H1 (cell line): ENCODE results near the gene TP53I11. TPM values are rescaled to one million over a fixed set of nuclear protein-coding genes. Genes with fewer than 3 reads are reported as not detected.
A peak's percentile ranks its signal among the peaks of the same experiment; 100 is the strongest.

Source experiments
- CTCF ChIA-PET: fragments of 300-600 bp; sonication (Branson Sonifier 250); formaldehyde crosslinking; loops from one replicate; lab custom pipeline; 2021; ENCODE audit not compliant: partially characterized antibody; lab: Charles Lee
- POLR2A ChIA-PET: fragments of 300-600 bp; sonication (Branson Sonifier 250); formaldehyde crosslinking; loops from one replicate; lab custom pipeline; 2021; ENCODE audit warnings: inconsistent platforms; ENCODE audit not compliant: partially characterized antibody; lab: Charles Lee
- DNase-seq, 2 experiments: peaks; one replicate each; pipeline versions ENCODE4 v3.0.0 to v3.0.0-alpha.2; 2010 to 2022; ENCODE audit warnings: low spot score in 2 of 2, low read depth in 1 of 2, mixed read lengths in 1 of 2
- FAIRE-seq: peaks from 2 replicates; lab custom pipeline; 2011; peaks lifted over from hg19 to GRCh38; lab: Jason Lieb, UNC
- H2AFZ ChIP-seq: 2 replicates; pipeline ENCODE4 v1.8.1; 2012; ENCODE audit warnings: low read length, inconsistent platforms
- H2AK5ac ChIP-seq: 2 replicates; pipeline ENCODE4 v1.6.1; 2013; ENCODE audit warnings: low read depth, low read length
- H2BK120ac ChIP-seq: replicated peaks from 2 replicates; pipeline ENCODE3; 2013; ENCODE audit warnings: low read depth, low read length, inconsistent platforms
- H2BK12ac ChIP-seq: 2 replicates; pipeline ENCODE4 v1.6.1; 2013; ENCODE audit warnings: low read depth, low read length
- H2BK15ac ChIP-seq: 2 replicates; pipeline ENCODE4 v1.6.1; 2013; ENCODE audit warnings: low read length
- H2BK20ac ChIP-seq: 2 replicates; pipeline ENCODE4 v1.6.1; 2013; ENCODE audit warnings: low read length
- H2BK5ac ChIP-seq: 2 replicates; pipeline ENCODE4 v1.6.1; 2013; ENCODE audit warnings: low read depth, low read length
- H3K14ac ChIP-seq: 2 replicates; pipeline ENCODE4 v1.6.1; 2013; ENCODE audit warnings: inconsistent platforms; ENCODE audit not compliant: insufficient read length
- H3K18ac ChIP-seq: 2 replicates; pipeline ENCODE4 v1.6.1; 2013; ENCODE audit warnings: low read length; ENCODE audit errors: extremely low read depth
- H3K23ac ChIP-seq: 2 replicates; pipeline ENCODE4 v1.6.1; 2013; ENCODE audit warnings: inconsistent platforms; ENCODE audit not compliant: insufficient read length
- H3K23me2 ChIP-seq: 2 replicates; pipeline ENCODE4 v1.6.1; 2013; ENCODE audit warnings: low read depth, low read length
- H3K27ac ChIP-seq: 2 replicates; pipeline ENCODE4 v1.6.1; 2011; ENCODE audit warnings: low read depth, low read length, inconsistent platforms
- H3K27me3 ChIP-seq, 4 experiments: replicated peaks in 1 of 4; 1 replicate in 1 of 4; 2 replicates in 3 of 4; pipeline versions ENCODE4 v1.6.1 to v1.8.1; 2011 to 2013; ENCODE audit warnings: low read length in 3 of 4, mild to moderate bottlenecking in 3 of 4, inconsistent platforms in 2 of 4, mixed read lengths in 2 of 4, moderate library complexity in 1 of 4; ENCODE audit not compliant: control insufficient read depth in 3 of 4, insufficient read depth in 3 of 4; ENCODE audit errors: extremely low read depth in 1 of 4
- H3K36me3 ChIP-seq, 4 experiments: 2 replicates each; pipeline versions ENCODE4 v1.6.1 to v1.8.1; 2011 to 2013; ENCODE audit warnings: mild to moderate bottlenecking in 4 of 4, low read length in 3 of 4, moderate library complexity in 2 of 4, control low read depth in 1 of 4, inconsistent platforms in 1 of 4; ENCODE audit not compliant: insufficient read depth in 4 of 4, control insufficient read depth in 2 of 4
- H3K4ac ChIP-seq: replicated peaks from 2 replicates; pipeline ENCODE3; 2013; ENCODE audit warnings: low read length, low read depth, mixed read lengths, inconsistent platforms; ENCODE audit not compliant: insufficient read length
- H3K4me1 ChIP-seq, 4 experiments: replicated peaks in 1 of 4; 1 replicate in 1 of 4; 2 replicates in 3 of 4; pipeline versions ENCODE4 v1.6.1 to v1.8.1; 2011 to 2013; ENCODE audit warnings: low read length in 3 of 4, inconsistent platforms in 2 of 4, mixed read lengths in 1 of 4; ENCODE audit not compliant: insufficient read depth in 4 of 4, control insufficient read depth in 3 of 4
- H3K4me2 ChIP-seq, 2 experiments: 2 replicates each; pipeline versions ENCODE4 v1.6.1 to v1.8.1; 2011 to 2013; ENCODE audit warnings: low read depth in 2 of 2, low read length in 2 of 2, control low read depth in 1 of 2, inconsistent platforms in 1 of 2, mild to moderate bottlenecking in 1 of 2; ENCODE audit not compliant: insufficient read depth in 1 of 2
- H3K4me3 ChIP-seq, 4 experiments: fragments of 200-600, 300-600 bp in 1 of 4; sonication (generic), shearing (Covaris generic), sonication (Bioruptor Twin) in 1 of 4; 2 replicates each; pipeline versions ENCODE4 v1.5.1 to v1.8.1; 2011 to 2016; ENCODE audit warnings: low read length in 4 of 4, low read depth in 3 of 4, control low read depth in 2 of 4, inconsistent platforms in 2 of 4, mild to moderate bottlenecking in 2 of 4, mixed read lengths in 1 of 4, moderate library complexity in 1 of 4; ENCODE audit not compliant: insufficient read depth in 2 of 4; ENCODE audit errors: extremely low read depth in 1 of 4
- H3K56ac ChIP-seq: replicated peaks from 2 replicates; pipeline ENCODE3; 2013; ENCODE audit warnings: low read depth, mild to moderate bottlenecking, mixed read lengths, low read length, inconsistent platforms; ENCODE audit not compliant: insufficient read length
- H3K79me1 ChIP-seq: 2 replicates; pipeline ENCODE4 v1.6.1; 2013; ENCODE audit warnings: low read depth, low read length, control low read depth
- H3K79me2 ChIP-seq, 2 experiments: 2 replicates each; pipeline versions ENCODE4 v1.6.1 to v1.8.1; 2012 to 2013; ENCODE audit warnings: low read length in 2 of 2, mild to moderate bottlenecking in 2 of 2, inconsistent platforms in 1 of 2; ENCODE audit not compliant: insufficient read depth in 2 of 2, control insufficient read depth in 1 of 2
- H3K9ac ChIP-seq, 4 experiments: replicated peaks in 1 of 4; 1 replicate in 1 of 4; 2 replicates in 3 of 4; pipeline versions ENCODE4 v1.6.1 to v1.8.1; 2011 to 2013; ENCODE audit warnings: low read depth in 3 of 4, low read length in 3 of 4, control low read depth in 2 of 4, mild to moderate bottlenecking in 2 of 4, moderate library complexity in 2 of 4, inconsistent platforms in 1 of 4; ENCODE audit errors: extremely low read depth in 1 of 4
- H3K9me3 ChIP-seq, 2 experiments: 2 replicates each; pipeline versions ENCODE4 v1.6.1 to v1.8.1; 2012 to 2013; ENCODE audit warnings: mild to moderate bottlenecking in 2 of 2, moderate library complexity in 2 of 2, control low read depth in 1 of 2, inconsistent platforms in 1 of 2, low read depth in 1 of 2, low read length in 1 of 2, mixed read lengths in 1 of 2; ENCODE audit not compliant: insufficient read depth in 2 of 2
- H4K20me1 ChIP-seq, 2 experiments: replicated peaks in 1 of 2; 2 replicates each; pipeline versions ENCODE3 to v1.8.1; 2011 to 2013; ENCODE audit warnings: inconsistent platforms in 2 of 2, low read length in 2 of 2, mild to moderate bottlenecking in 1 of 2; ENCODE audit not compliant: insufficient read depth in 2 of 2, control insufficient read depth in 1 of 2
- H4K5ac ChIP-seq: 2 replicates; pipeline ENCODE4 v1.6.1; 2013; ENCODE audit warnings: low read length, low read depth, mixed read lengths, inconsistent platforms; ENCODE audit not compliant: insufficient read length
- H4K8ac ChIP-seq: 2 replicates; pipeline ENCODE4 v1.8.0; 2013; ENCODE audit warnings: mild to moderate bottlenecking, moderate library complexity, low read length, inconsistent platforms; ENCODE audit not compliant: insufficient read depth; ENCODE audit errors: extremely low read depth
- H4K91ac ChIP-seq: replicated peaks from 2 replicates; pipeline ENCODE3; 2013; ENCODE audit warnings: low read length, mixed read lengths, inconsistent platforms; ENCODE audit not compliant: insufficient read length
- ASH2L ChIP-seq: fragments of 200-600, 300-600 bp; sonication (generic); IDR thresholded peaks from one replicate; pipeline ENCODE4 v1.7.1; 2017; ENCODE audit warnings: low read length
- ATF2 ChIP-seq: IDR thresholded peaks from 2 replicates; pipeline ENCODE4 v1.6.1; 2012; ENCODE audit warnings: low read length, inconsistent platforms
- CBX5 ChIP-seq: fragments of 300-800, 300-1000 bp; sonication (generic); IDR thresholded peaks from 2 replicates; pipeline ENCODE4 v1.7.1; 2016; ENCODE audit warnings: antibody characterized with exemption, low read length, low read depth
- CREB1 ChIP-seq: IDR thresholded peaks from 2 replicates; pipeline ENCODE4 v1.6.1; 2012; ENCODE audit warnings: inconsistent platforms
- EGR1 ChIP-seq: IDR thresholded peaks from 2 replicates; pipeline ENCODE4 v1.6.1; 2011; ENCODE audit warnings: low read depth, low read length, borderline replicate concordance
- POLR2A ChIP-seq, 2 experiments: IDR thresholded peaks; 1 replicate in 1 of 2; 2 replicates in 1 of 2; pipeline ENCODE4 v1.6.1; 2011; ENCODE audit warnings: low read depth in 2 of 2, low read length in 2 of 2, mild to moderate bottlenecking in 2 of 2; ENCODE audit errors: control extremely low read depth in 1 of 2
- RBBP5 ChIP-seq: IDR thresholded peaks from 2 replicates; pipeline ENCODE4 v1.7.1; 2012; ENCODE audit warnings: low read depth, mild to moderate bottlenecking, inconsistent platforms, low read length, moderate library complexity, borderline replicate concordance
- RFX5 ChIP-seq: IDR thresholded peaks from 2 replicates; pipeline ENCODE4 v1.6.1; 2011; ENCODE audit warnings: low read depth, low read length, improper control_type of control experiment, borderline replicate concordance
- SRF ChIP-seq: IDR thresholded peaks from 2 replicates; pipeline ENCODE4 v1.6.1; 2011; ENCODE audit warnings: mild to moderate bottlenecking, low read depth, low read length, moderate library complexity
- TAF1 ChIP-seq: IDR thresholded peaks from 2 replicates; pipeline ENCODE4 v1.6.1; 2011; ENCODE audit warnings: mild to moderate bottlenecking, low read depth, low read length
- WGBS, 2 experiments: shearing (Covaris generic) in 1 of 2; methylation state at CpG; one replicate each; pipeline versions ENCODE4 v1.1.6 to v1.1.7; 2013 to 2015; ENCODE audit warnings: low lambda C conversion rate in 2 of 2, mixed read lengths in 2 of 2, inconsistent platforms in 1 of 2, low coverage in 1 of 2, missing lambda C conversion rate in 1 of 2; ENCODE audit not compliant: insufficient replicate concordance in 2 of 2, insufficient coverage in 1 of 2, insufficient read length in 1 of 2; ENCODE audit errors: extremely low coverage in 1 of 2, missing lambda C conversion rate in 1 of 2; 5-methylcytosine and 5-hydroxymethylcytosine counted together
- polyA plus RNA-seq, 7 experiments: library from polyadenylated mRNA; depleted of rRNA in 3 of 7; stranded (reverse) in 5 of 7; unstranded in 2 of 7; fragments of >200 nt in 5 of 7; fragments of 200-250 nt in 2 of 7; gene quantifications; 1 replicate in 5 of 7; 2 replicates in 1 of 7; 4 replicates in 1 of 7; pipeline versions ENCODE4 v1.2.1 to v1.2.3, GENCODE V29; 2011 to 2013; ENCODE audit warnings: missing spikeins in 2 of 7, mixed read lengths in 2 of 7
- total RNA-seq: library from RNA; stranded (reverse); fragmentation: NEBNext Ultra II Directional; extraction: Animal tissue kit (Norgen Biotek cat#: 25700); gene quantifications from 2 replicates; pipeline ENCODE4 v1.2.1, GENCODE V29; 2021
- TF ChIP-seq, protein P1 (sequence below), 3 experiments: IDR thresholded peaks; 1 replicate in 2 of 3; 2 replicates in 1 of 3; pipeline versions ENCODE4 v1.5.1 to v1.6.1; 2011; ENCODE audit warnings: low read length in 3 of 3, mild to moderate bottlenecking in 3 of 3, inconsistent platforms in 2 of 3, low read depth in 1 of 3, moderate library complexity in 1 of 3; ENCODE audit not compliant: insufficient read depth in 1 of 3; ENCODE audit errors: control extremely low read depth in 1 of 3

TP53I11 gene
- total and polyA plus RNA-seq, 2 of the 8 experiments (the other 6 are each of a cell fraction or from before 2014, with no cell fraction given) = 34.0 to 46.3 TPM

DNA sequence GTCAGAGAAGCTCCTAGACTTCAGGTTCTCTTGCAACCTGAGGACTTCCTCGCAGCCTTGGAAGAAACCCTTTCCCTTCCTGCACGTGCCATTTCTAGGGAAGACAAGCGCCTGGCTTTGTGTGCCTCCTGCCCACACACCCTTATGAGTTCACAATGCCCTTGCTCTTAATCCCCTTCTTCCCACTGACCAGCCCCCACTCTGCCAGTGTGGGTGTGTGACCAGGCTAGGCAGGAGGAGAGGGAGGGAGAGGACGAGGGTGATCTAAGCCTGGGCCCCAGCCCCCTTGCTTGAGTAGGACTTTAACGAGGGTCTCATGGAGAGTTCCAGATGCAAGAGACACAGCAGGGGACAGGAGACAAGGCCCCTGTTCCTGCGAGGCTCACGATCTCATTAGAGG lies 30.2 kb downstream of the TP53I11 start:
- H4K5ac ChIP-seq = no peak overlapping the region
- H3K4ac ChIP-seq = no peak overlapping the region
- no peaks in the 10 kb centered on the region for H3K79me2 ChIP-seq
- no peak overlapping the region for H3K56ac ChIP-seq
- no peaks in the 10 kb centered on the region for H3K9me3 ChIP-seq
- 90% methylated on average over 6 of the region's 7 CpGs; no CpG with 5 or more reads in 1 of the 2 experiments for WGBS, 2 experiments
- H2BK120ac ChIP-seq = no peak overlapping the region
- H3K14ac ChIP-seq = no peak overlapping the region
- H2BK20ac ChIP-seq = no peak overlapping the region
- no peak overlapping the region for H3K4me2 ChIP-seq
- no peaks in the 10 kb centered on the region for H3K27me3 ChIP-seq
- no peak overlapping the region for H3K4me3 ChIP-seq
- H3K23me2 ChIP-seq = no peaks in the 10 kb centered on the region
- no peak overlapping the region for H2AK5ac ChIP-seq
- H3K79me1 ChIP-seq = no peaks in the 10 kb centered on the region
- no peaks in the 10 kb centered on the region for H3K4me1 ChIP-seq
- no peaks in the 10 kb centered on the region for H4K20me1 ChIP-seq
- H3K27ac ChIP-seq = no peak overlapping the region
- 0 out of 2 replicates have a peak overlapping the region, but pooled peaks have one; percentile 17 for H2BK12ac ChIP-seq
- CTCF ChIA-PET = interaction anchor here (0.6 to 5.7 kb wide), 7 partner anchors 9 to 299 kb away, joined by 3 to 26 read pairs (median 3); no protein-coding TSS in a partner anchor
- H3K9ac ChIP-seq = no peak overlapping the region
- H2BK15ac ChIP-seq = no peak overlapping the region
- no peaks in the 10 kb centered on the region for H3K36me3 ChIP-seq
- DNase-seq (no peak), FAIRE-seq (no peak)
- no peak overlapping the region for H4K8ac ChIP-seq
- POLR2A ChIA-PET = no interaction called here
- no peak overlapping the region; the same call in 1 of the 2 replicates for H3K18ac ChIP-seq
- H2AFZ ChIP-seq = no peak overlapping the region
- no peak overlapping the region for H4K91ac ChIP-seq
- H3K23ac ChIP-seq = no peak overlapping the region
- no peak overlapping the region for H2BK5ac ChIP-seq
- no peak for TF ChIP-seq ATF2
- no peak for TF ChIP-seq SRF
- TF ChIP-seq, protein P1, sequence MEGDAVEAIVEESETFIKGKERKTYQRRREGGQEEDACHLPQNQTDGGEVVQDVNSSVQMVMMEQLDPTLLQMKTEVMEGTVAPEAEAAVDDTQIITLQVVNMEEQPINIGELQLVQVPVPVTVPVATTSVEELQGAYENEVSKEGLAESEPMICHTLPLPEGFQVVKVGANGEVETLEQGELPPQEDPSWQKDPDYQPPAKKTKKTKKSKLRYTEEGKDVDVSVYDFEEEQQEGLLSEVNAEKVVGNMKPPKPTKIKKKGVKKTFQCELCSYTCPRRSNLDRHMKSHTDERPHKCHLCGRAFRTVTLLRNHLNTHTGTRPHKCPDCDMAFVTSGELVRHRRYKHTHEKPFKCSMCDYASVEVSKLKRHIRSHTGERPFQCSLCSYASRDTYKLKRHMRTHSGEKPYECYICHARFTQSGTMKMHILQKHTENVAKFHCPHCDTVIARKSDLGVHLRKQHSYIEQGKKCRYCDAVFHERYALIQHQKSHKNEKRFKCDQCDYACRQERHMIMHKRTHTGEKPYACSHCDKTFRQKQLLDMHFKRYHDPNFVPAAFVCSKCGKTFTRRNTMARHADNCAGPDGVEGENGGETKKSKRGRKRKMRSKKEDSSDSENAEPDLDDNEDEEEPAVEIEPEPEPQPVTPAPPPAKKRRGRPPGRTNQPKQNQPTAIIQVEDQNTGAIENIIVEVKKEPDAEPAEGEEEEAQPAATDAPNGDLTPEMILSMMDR (IDR thresholded peaks at IDR 0.05; ENCODE audit: control extremely low read depth in 1 of 3, insufficient read depth in 1 of 3, low read depth in 1 of 3, low read length in 3 of 3) = no peak
- no peak for TF ChIP-seq CBX5
- TF ChIP-seq TAF1 = no peak
- TF ChIP-seq CREB1 = no peak
- TF ChIP-seq RFX5 = no peak
- no peak for TF ChIP-seq ASH2L
- no peak for TF ChIP-seq EGR1
- TF ChIP-seq RBBP5 = no peak
- TF ChIP-seq POLR2A (IDR thresholded peaks at IDR 0.05; ENCODE audit: control extremely low read depth in 1 of 2, low read depth in 2 of 2, low read length in 2 of 2) = no peak
